Right lobe of liver (tissue), 6 donors: Measurements from ENCODE around the gene CTNNB1. TPM values are rescaled to one million over a fixed set of nuclear protein-coding genes. Genes with fewer than 3 reads are reported as not detected.

Source experiments
- ATAC-seq, 4 donors: fragments of 200-7000 bp; cut with Tn5 transposase; one replicate each; pipeline ENCODE4 v1.9.1; 2020; ENCODE audit warnings: mild to moderate bottlenecking in 4 of 4, moderate library complexity in 4 of 4
- DNase-seq, 3 donors: peaks; one replicate each; pipeline ENCODE4 v3.0.0-alpha.2; 2020
- H3K27ac ChIP-seq, 3 donors: fragments of 200-600 bp; one replicate each; pipeline ENCODE4 v1.8.0; 2022
- H3K27me3 ChIP-seq, 2 donors: fragments of 200-600 bp; one replicate each; pipeline ENCODE4 v1.8.0; 2022
- H3K36me3 ChIP-seq, 4 donors: fragments of 200-600 bp; sonication (generic) in 1 of 4; one replicate each; pipeline versions ENCODE4 v1.5.1 to v1.8.0; 2017 to 2022; ENCODE audit warnings: control low read depth in 1 of 4
- H3K4me1 ChIP-seq, 4 donors: fragments of 200-600 bp; sonication (generic) in 1 of 4; one replicate each; pipeline versions ENCODE4 v1.5.1 to v1.8.0; 2017 to 2022; ENCODE audit warnings: control low read depth in 1 of 4
- H3K4me3 ChIP-seq, 3 donors: fragments of 200-600 bp; one replicate each; pipeline ENCODE4 v1.8.0; 2022
- H3K9me3 ChIP-seq, 4 donors: fragments of 200-600 bp; sonication (generic) in 1 of 4; one replicate each; pipeline versions ENCODE4 v1.5.1 to v1.8.0; 2017 to 2022; ENCODE audit warnings: control low read depth in 1 of 4
- POLR2A ChIP-seq: fragments of 450-650 bp; IDR thresholded peaks from one replicate; pipeline ENCODE4 v1.6.1; 2017; ENCODE audit warnings: antibody characterized with exemption, mild to moderate bottlenecking
- WGBS: methylation state at CpG from one replicate; pipeline ENCODE4 v1.1.6; 2018; ENCODE audit warnings: low coverage, low lambda C conversion rate; ENCODE audit not compliant: insufficient coverage; ENCODE audit errors: missing lambda C conversion rate; 5-methylcytosine and 5-hydroxymethylcytosine counted together
- intact Hi-C, 2 donors: fragments of 100-400 bp; cut with DNase I; formaldehyde crosslinking; loops; one replicate each; pipeline versions ENCODE4 v1.11.2 to v1.14.1; 2022
- total RNA-seq, 6 experiments: library from RNA; depleted of rRNA in 2 of 6; stranded (reverse); fragments of >200 nt in 2 of 6; fragmentation: NEBNext Ultra II Directional in 3 of 6; extraction: Animal tissue kit (Norgen Biotek cat#: 25700) in 3 of 6; gene quantifications; one replicate each; pipeline versions ENCODE4 v1.1.0 to v1.2.4, GENCODE V29; 2016 to 2023
- TF ChIP-seq, protein P1 (sequence below), 4 donors: fragments of 200-600 bp in 3 of 4; fragments of 450-650 bp in 1 of 4; IDR thresholded peaks; one replicate each; pipeline versions ENCODE4 v1.5.1 to v1.8.0; 2016 to 2022; ENCODE audit warnings: antibody characterized with exemption in 4 of 4, mild to moderate bottlenecking in 2 of 4
- donor health status: DM: no; HTN: yes; CAD: no.
- donor health status: DM: no; HTN: no; CAD: no.
- donor health status: DM: no; HTN: no; CAD: no.
- donor health status: DM: no; HTN: yes; CAD: no.
- donor health status: DM: no; HTN: yes; CAD: no.

CTNNB1 gene
- total RNA-seq, 6 experiments from 2014 or later, result 107 to 160 (median 138) TPM

DNA sequence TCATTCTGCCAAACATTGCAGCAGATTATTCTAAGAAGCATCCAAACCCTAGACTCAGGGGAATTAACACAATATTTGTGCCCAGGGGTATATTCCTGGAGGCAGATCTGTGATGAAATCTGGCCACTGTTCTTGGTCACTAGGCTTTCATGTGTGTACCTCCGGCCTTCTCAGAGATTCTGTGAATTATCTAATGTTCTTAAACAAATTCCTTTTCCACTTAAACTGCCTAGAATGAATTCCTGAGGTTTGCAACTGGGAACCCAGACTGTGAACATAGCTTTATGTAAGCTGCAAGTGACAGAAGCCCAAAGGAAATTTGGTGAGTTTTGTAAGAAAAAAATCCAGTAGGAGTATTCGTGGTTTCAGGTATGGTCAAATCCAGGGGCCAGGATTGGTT is 20.7 kb upstream of the CTNNB1 start:
- TF ChIP-seq POLR2A, result no peak
- TF ChIP-seq, protein P1, sequence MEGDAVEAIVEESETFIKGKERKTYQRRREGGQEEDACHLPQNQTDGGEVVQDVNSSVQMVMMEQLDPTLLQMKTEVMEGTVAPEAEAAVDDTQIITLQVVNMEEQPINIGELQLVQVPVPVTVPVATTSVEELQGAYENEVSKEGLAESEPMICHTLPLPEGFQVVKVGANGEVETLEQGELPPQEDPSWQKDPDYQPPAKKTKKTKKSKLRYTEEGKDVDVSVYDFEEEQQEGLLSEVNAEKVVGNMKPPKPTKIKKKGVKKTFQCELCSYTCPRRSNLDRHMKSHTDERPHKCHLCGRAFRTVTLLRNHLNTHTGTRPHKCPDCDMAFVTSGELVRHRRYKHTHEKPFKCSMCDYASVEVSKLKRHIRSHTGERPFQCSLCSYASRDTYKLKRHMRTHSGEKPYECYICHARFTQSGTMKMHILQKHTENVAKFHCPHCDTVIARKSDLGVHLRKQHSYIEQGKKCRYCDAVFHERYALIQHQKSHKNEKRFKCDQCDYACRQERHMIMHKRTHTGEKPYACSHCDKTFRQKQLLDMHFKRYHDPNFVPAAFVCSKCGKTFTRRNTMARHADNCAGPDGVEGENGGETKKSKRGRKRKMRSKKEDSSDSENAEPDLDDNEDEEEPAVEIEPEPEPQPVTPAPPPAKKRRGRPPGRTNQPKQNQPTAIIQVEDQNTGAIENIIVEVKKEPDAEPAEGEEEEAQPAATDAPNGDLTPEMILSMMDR (IDR thresholded peaks at IDR 0.05), result no peak
- DNase-seq (no peak), ATAC-seq (no peak)
- no peak overlapping the region for H3K4me3 ChIP-seq
- H3K27me3 ChIP-seq, result no peaks in the 10 kb centered on the region
- intact Hi-C loops, result no loop called here
- no peaks in the 10 kb centered on the region for H3K4me1 ChIP-seq
- WGBS, result 90% methylated on average over 2 of the region's 2 CpGs
- no peaks in the 10 kb centered on the region for H3K9me3 ChIP-seq
- no peaks in the 10 kb centered on the region for H3K36me3 ChIP-seq
- H3K27ac ChIP-seq, result no peak overlapping the region

- WGBS, result 83% methylated on average over 2 of the region's 2 CpGs
- DNase-seq (no peak), ATAC-seq (no peak)
- no peak for TF ChIP-seq POLR2A
- TF ChIP-seq, protein P1 (IDR thresholded peaks at IDR 0.05), result no peak
- no peaks in the 10 kb centered on the region for H3K27me3 ChIP-seq
- no peaks in the 10 kb centered on the region for H3K4me1 ChIP-seq
- no peak overlapping the region for H3K4me3 ChIP-seq
- no peaks in the 10 kb centered on the region for H3K36me3 ChIP-seq
- no peaks in the 10 kb centered on the region for H3K9me3 ChIP-seq
- intact Hi-C loops, result no loop called here
- no peak overlapping the region for H3K27ac ChIP-seq
Measured at GRCh38 chr3:41180396-41180795, 18.9 kb upstream of the CTNNB1 start.

DNA sequence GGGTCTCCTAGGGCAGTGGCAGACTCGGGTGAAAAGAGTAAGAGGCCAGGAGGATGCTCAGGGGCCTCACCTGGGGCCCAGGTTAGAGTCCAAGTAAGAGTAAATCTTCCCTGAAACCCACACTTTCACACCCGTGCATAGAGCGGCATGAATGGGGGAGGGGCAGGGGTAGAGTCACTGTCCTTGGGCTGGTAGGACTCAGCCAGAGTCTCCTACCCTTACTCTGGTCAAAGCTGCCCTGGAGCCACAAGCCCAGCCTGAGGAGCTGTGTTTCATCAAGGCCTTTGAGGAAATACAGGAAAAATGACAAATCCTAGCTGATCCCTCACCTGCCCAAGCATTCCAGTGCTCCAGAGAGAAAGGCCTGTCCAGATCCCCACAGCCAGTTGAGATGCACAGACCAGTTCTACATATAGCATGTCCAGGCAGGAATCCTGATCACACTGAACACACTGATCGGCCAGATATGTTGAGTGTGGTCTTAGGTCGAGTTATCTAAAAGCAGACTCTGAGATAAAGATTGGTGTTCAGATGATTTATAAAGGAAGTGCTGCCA is 16.7 kb upstream of the CTNNB1 start:
- TF ChIP-seq, protein P1 (IDR thresholded peaks at IDR 0.05), result no peak
- TF ChIP-seq POLR2A, result no peak
- Histone ChIP-seq H3K36me3 (no peaks in the 10 kb centered on the region), H3K27ac (no peak overlapping the region), H3K27me3 (no peaks in the 10 kb centered on the region), H3K4me3 (no peak overlapping the region), H3K9me3 (no peaks in the 10 kb centered on the region), H3K4me1 (no peaks in the 10 kb centered on the region)
- DNase-seq, result no peak
- no peak for ATAC-seq
- 73% methylated on average over 2 of the region's 5 CpGs for WGBS
- intact Hi-C loops, result no loop called here

GRCh38 chr3:41184394-41184793 is 14.9 kb upstream of the CTNNB1 start:
- H3K4me3 ChIP-seq, result no peak overlapping the region
- TF ChIP-seq, protein P1 (IDR thresholded peaks at IDR 0.05), result no peak
- no peak for TF ChIP-seq POLR2A
- H3K4me1 ChIP-seq, result no peaks in the 10 kb centered on the region
- H3K27ac ChIP-seq, result no peak overlapping the region
- no peaks in the 10 kb centered on the region for H3K36me3 ChIP-seq
- DNase-seq (no peak), ATAC-seq (no peak)
- WGBS, result 60% methylated on average over 1 of the region's 1 CpG
- intact Hi-C loops, result no loop called here
- no peaks in the 10 kb centered on the region for H3K27me3 ChIP-seq
- H3K9me3 ChIP-seq, result no peaks in the 10 kb centered on the region

GRCh38 chr3:41186297-41186696 is 13.0 kb upstream of the CTNNB1 start:
- Histone ChIP-seq H3K27me3 (no peaks in the 10 kb centered on the region), H3K27ac (no peak overlapping the region), H3K4me1 (no peaks in the 10 kb centered on the region), H3K36me3 (no peaks in the 10 kb centered on the region), H3K4me3 (no peak overlapping the region), H3K9me3 (no peaks in the 10 kb centered on the region)
- intact Hi-C loops, result no loop called here
- no CpG with 5 or more reads among the region's 1 CpG for WGBS
- no peak for ATAC-seq
- TF ChIP-seq, protein P1 (IDR thresholded peaks at IDR 0.05), result no peak
- no peak for TF ChIP-seq POLR2A
- no peak for DNase-seq
